Lower leg skin (tissue), 3 donors: Measurements from ENCODE around the gene RTN4RL1.

ENCODE experiments used
- CTCF ChIP-seq, 3 donors: fragments of 450-650 bp; IDR thresholded peaks; one replicate each; pipeline ENCODE4 v1.5.1; 2016; ENCODE audit warnings: antibody characterized with exemption in 3 of 3, mild to moderate bottlenecking in 3 of 3, moderate library complexity in 2 of 3
- POLR2A ChIP-seq, 2 donors: fragments of 450-650 bp; IDR thresholded peaks; one replicate each; pipeline ENCODE4 v1.6.1; 2016 to 2017; ENCODE audit warnings: antibody characterized with exemption in 2 of 2, mild to moderate bottlenecking in 1 of 2, moderate library complexity in 1 of 2

- no peak for TF ChIP-seq CTCF (IDR thresholded peaks at IDR 0.05)
- no peak for TF ChIP-seq POLR2A (IDR thresholded peaks at IDR 0.05)
Observed at GRCh38 chr17:2034806-2035540, 9.8 kb upstream of the RTN4RL1 start.
